NCI-H1694 treated with DMSO at 0.1 percent for 48 hours (cell line): ENCODE results near the gene TRAK2.
"Not testable (repeated sequence)": the region's sequence is repeated elsewhere in the genome, so short reads cannot be mapped to it uniquely, and the experiment has no call there.

Source experiments
- DNase-seq: peaks from one replicate; lab custom pipeline; 2025; lab: John Stamatoyannopoulos, UW

TRAK2 gene

GRCh38 chr2:201448701-201449100 is 2.6 kb downstream of the TRAK2 start:
- no peak for DNase-seq

GRCh38 chr2:201448061-201448460 is 3.2 kb downstream of the TRAK2 start:
- DNase-seq: no peak

GRCh38 chr2:201447086-201447485 is 4.2 kb downstream of the TRAK2 start:
- no peak for DNase-seq

GRCh38 chr2:201444746-201445465 is 6.4 kb downstream of the TRAK2 start:
- DNase-seq: no peak

- DNase-seq: no peak
Measured at GRCh38 chr2:201441409-201441808, 9.8 kb downstream of the TRAK2 start.

- no peak for DNase-seq
Measured at GRCh38 chr2:201440182-201440581, 11.1 kb downstream of the TRAK2 start.

GRCh38 chr2:201439336-201439922 is 11.8 kb downstream of the TRAK2 start:
- not testable (repeated sequence) for DNase-seq

GRCh38 chr2:201436141-201436540 is 15.1 kb downstream of the TRAK2 start:
- no peak for DNase-seq

- no peak for DNase-seq
Measured at GRCh38 chr2:201433394-201433995, 17.8 kb downstream of the TRAK2 start.

- DNase-seq: no peak
Measured at GRCh38 chr2:201432621-201433393, 18.5 kb downstream of the TRAK2 start.

- no peak for DNase-seq
Measured at GRCh38 chr2:201432038-201432620, 19.1 kb downstream of the TRAK2 start.

GRCh38 chr2:201430839-201431238 is 20.4 kb downstream of the TRAK2 start:
- DNase-seq: no peak

- DNase-seq: not testable (repeated sequence)
Measured at GRCh38 chr2:201430322-201430721, 20.9 kb downstream of the TRAK2 start.

GRCh38 chr2:201429835-201430234 is 21.4 kb downstream of the TRAK2 start:
- DNase-seq: not testable (repeated sequence)

- DNase-seq: not testable (repeated sequence)
Measured at GRCh38 chr2:201428366-201428765, 22.9 kb downstream of the TRAK2 start.

- DNase-seq: no peak
Measured at GRCh38 chr2:201425952-201426351, 25.3 kb downstream of the TRAK2 start.

- no peak for DNase-seq
Measured at GRCh38 chr2:201420442-201421113, 30.7 kb downstream of the TRAK2 start.

GRCh38 chr2:201419986-201420385 is 31.3 kb downstream of the TRAK2 start:
- DNase-seq: no peak

GRCh38 chr2:201419057-201419635 is 32.1 kb downstream of the TRAK2 start:
- DNase-seq: no peak

- DNase-seq: no peak
Measured at GRCh38 chr2:201415149-201415548, 36.1 kb downstream of the TRAK2 start.
